ENCODE results near the gene ABCC4.

ABCC4 gene

DNA sequence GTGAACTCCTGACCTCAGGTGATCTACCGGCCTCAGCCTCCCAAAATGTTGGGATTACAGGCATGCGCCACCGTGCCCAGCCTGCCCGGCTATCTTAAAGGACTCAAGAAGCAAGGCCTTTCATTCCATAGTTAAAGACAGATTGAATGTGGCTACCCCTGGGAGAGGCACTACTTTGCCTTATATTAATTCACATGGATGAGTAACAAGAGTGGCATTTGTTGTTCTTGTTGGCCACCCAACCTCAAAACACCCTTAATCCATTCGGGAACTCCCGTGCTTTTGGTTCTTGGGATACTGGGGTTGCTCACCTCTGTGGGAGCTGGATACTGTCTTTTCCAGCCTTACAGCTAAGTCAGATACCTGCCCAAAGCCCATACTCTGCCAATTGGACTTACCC is 34.4 kb upstream of the ABCC4 start:
- TF ChIP-seq, protein P1, sequence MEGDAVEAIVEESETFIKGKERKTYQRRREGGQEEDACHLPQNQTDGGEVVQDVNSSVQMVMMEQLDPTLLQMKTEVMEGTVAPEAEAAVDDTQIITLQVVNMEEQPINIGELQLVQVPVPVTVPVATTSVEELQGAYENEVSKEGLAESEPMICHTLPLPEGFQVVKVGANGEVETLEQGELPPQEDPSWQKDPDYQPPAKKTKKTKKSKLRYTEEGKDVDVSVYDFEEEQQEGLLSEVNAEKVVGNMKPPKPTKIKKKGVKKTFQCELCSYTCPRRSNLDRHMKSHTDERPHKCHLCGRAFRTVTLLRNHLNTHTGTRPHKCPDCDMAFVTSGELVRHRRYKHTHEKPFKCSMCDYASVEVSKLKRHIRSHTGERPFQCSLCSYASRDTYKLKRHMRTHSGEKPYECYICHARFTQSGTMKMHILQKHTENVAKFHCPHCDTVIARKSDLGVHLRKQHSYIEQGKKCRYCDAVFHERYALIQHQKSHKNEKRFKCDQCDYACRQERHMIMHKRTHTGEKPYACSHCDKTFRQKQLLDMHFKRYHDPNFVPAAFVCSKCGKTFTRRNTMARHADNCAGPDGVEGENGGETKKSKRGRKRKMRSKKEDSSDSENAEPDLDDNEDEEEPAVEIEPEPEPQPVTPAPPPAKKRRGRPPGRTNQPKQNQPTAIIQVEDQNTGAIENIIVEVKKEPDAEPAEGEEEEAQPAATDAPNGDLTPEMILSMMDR (IDR thresholded peaks at IDR 0.05; ENCODE audit: borderline replicate concordance, insufficient read depth, low read depth, low read length), result no peak
- H3K4me3 ChIP-seq (ENCODE audit: low read depth, low read length), result no peak overlapping the region

DNA sequence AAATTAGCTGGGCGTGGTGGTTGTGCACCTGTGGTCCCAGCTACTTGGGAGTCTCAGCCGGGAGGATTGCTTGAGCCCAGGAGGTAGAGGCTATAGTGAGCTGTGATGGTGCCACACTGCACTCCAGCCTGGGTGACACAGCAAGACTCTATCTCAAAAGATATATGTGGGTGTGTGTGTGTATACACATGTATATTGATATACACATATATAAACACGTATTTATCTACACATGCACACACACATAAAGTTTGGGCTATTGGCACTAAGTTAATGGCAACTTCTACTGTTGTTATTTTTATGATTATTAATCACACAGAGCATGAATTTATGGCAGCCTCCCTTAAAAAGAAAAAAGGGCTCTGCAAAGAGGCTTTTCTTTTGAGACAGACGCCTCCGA is 27.1 kb upstream of the ABCC4 start:
- TF ChIP-seq, protein P1 (IDR thresholded peaks at IDR 0.05; ENCODE audit: borderline replicate concordance, insufficient read depth, low read depth, low read length), result no peak
- no peak overlapping the region for H3K4me3 ChIP-seq (ENCODE audit: low read depth, low read length)

DNA sequence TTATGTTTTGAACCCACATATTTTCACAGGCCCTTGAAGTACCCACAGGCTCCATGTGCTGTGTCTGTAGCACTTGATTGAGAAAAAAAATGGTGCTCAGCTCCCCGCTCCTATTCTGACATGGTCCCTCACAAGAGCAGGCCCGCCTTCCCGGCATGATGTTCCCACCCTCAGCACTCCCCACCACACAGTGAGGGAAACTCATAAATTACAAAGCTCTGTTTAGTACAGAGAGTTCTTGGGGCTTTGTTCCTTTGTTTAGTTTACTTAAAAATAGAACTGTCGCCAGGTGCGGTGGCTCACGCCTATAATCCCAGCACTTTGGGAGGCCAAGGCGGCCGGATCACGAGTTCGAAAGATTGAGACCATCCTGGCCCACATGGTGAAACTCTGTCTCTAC is 25.9 kb upstream of the ABCC4 start:
- no peak overlapping the region for H3K4me3 ChIP-seq (ENCODE audit: low read depth, low read length)
- TF ChIP-seq, protein P1 (IDR thresholded peaks at IDR 0.05; ENCODE audit: borderline replicate concordance, insufficient read depth, low read depth, low read length), result no peak

DNA sequence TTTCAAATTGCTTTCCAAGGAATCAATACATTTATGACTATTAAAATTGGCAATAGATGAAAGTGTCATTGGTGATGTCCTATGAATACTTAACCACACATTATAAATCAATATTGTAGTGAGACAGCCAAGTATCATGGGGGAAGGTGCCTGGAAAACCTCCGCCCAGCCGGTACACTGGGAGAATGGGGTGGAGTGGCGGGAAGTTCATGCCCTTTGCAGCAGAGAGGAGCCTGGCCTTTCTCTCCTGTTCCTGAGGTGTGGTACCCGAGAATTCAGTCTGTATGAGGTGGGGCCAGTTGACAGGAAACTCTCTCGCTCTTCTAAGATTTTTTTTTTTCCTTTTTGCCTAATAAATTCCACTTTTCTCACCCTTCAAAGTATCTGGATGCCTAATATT is 25.4 kb upstream of the ABCC4 start:
- TF ChIP-seq, protein P1 (IDR thresholded peaks at IDR 0.05; ENCODE audit: borderline replicate concordance, insufficient read depth, low read depth, low read length), result no peak

DNA sequence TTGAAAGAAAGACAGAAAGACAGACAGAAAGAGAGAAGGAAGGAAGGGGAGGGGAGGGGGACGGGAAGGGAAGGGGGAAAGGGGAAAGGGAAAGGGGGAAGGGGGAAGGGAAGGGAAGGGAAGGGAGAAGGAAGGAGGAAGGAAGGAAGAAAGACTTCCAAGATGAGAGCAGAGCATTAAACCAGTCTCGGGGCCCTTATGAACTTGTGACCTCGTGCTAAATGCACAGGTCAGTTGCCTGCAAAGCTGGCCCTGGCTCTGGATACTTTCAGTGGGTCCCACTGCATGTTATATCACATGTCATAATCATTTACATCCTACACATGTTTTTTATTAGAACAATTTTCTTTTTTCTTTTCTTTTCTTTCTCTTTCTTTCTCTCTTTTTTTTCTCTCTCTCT is 24.2 kb upstream of the ABCC4 start:
- TF ChIP-seq, protein P1 (IDR thresholded peaks at IDR 0.05; ENCODE audit: borderline replicate concordance, insufficient read depth, low read depth, low read length), result no peak
- H3K4me3 ChIP-seq (ENCODE audit: low read depth, low read length), result no peak overlapping the region

More for the DNA sequence above, 25.4 kb upstream of the ABCC4 start:
- H3K4me3 ChIP-seq (ENCODE audit: low read depth, low read length), result no peak overlapping the region

DNA sequence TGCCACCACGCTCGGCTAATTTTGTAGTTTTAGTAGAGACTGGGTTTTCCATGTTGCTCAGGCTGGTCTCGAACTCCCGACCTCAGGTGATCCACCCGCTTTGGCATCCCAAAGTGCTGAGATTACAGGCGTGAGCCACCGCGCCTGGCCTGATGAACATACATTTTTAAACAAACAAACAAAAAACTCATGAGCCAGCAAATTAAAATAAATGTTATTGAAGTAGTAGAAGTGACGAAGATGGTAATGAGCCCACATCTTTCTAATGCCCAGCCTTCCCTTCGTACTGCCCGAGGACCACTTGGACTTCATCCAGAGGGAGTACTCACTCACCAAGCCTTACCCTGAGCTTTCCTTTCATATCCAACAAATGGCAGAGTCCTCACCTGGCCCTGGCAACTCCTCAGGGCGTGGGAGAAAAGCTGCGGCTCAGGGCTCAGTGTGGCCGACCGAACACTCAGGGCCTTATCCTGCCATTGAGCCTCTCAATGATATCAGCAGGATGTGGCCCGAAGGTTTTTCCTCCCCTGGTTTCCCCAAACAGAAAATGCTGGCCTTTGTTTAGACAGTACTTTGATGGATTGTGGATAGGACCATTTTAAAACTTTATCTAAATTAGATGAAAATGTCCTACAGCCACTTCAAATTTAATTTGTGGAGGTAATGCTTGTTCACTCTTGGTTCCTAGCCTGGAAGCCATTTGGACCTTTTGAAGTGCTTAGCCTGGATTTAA is 22.8 kb upstream of the ABCC4 start:
- H3K4me3 ChIP-seq (ENCODE audit: low read depth, low read length), result no peak overlapping the region
- TF ChIP-seq, protein P1 (IDR thresholded peaks at IDR 0.05; ENCODE audit: borderline replicate concordance, insufficient read depth, low read depth, low read length), result no peak

DNA sequence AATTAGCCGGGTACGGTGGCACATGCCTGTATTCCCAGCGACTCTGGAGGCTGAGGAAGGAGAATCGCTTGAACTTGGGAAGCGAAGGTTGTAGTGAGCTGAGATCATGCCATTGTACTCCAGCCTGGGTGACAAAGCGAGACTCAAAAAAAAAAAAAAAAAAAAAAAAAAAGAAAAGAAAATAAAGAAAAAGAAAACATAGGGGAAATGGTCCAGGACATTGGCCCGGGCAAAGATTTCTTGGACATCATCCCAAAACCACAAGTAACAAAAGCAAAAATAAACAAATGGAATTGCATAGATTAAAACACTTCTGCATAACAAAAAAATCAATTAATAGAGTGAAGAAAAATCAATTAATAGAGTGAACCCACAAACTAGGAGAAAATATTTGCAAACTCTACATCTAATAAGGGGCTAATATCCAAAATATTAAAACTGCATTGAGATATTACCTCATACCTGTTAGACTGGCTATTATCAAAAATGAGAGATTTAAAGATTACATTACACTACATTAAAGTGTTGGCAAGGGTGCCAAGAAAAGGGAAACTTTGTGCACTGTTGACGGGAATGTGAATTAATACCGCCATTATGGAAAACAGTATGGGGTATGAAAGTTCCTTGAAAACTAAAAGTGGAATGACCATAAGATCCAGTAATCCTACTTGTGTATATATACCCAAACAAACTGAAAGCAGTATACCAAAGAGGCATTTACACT is 18.5 kb upstream of the ABCC4 start:
- TF ChIP-seq, protein P1 (IDR thresholded peaks at IDR 0.05; ENCODE audit: borderline replicate concordance, insufficient read depth, low read depth, low read length), result no peak
- no peak overlapping the region for H3K4me3 ChIP-seq (ENCODE audit: low read depth, low read length)

Data from GM12875 (cell line).